ENCODE data around the gene ZMIZ1.
A peak's percentile ranks its signal among the peaks of the same experiment; 100 is the strongest.

ZMIZ1 gene

DNA sequence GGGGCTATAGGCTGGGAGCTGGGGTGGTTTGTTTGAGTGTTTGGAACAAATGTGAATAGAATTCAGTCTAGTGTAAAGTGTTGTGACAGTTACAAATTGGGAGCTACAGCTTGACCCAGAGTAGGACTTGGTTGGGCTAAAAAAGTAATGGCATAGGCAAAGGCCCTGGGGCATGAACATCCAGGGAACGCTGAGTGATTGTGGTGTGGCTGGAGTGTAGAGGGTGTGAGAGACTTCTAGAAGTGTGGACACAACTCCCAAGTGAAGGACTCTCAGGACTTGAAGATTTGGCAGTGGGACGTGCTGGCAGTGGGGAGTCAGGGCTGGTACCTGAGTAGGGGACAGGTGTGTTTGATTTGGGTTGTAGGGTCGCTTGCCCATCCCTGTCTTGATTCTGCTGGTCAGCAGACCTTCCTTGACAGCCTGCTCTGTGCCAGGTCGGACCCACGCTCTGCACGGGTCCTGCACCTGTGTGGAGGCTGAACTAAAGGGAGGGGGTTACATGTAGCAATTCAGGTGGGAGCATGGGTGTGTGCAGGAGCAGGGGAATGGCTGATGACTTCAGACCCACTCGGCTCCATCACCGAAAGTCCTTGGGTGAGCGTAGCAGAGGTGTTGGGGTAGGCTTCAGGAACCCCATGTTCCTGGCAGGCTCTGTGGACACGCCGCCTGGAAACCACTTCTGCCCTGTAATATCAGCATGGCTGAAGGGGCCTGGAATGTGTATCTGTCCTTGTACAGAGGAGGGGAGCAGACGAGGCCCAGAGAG lies 43.3 kb downstream of the ZMIZ1 start:
- Histone ChIP-seq H3K27me3 (no peaks in the 10 kb centered on the region), H3K4me3 (ENCODE audit: low read depth in 1 of 2, low read length in 1 of 2) (no peak overlapping the region), H3K27ac (no peak overlapping the region), H3K36me3 (peaks cover 5% of the 10 kb centered on the region), H3K9me3 (no peaks in the 10 kb centered on the region), H3K4me1 (ENCODE audit: control insufficient read depth in 1 of 2, insufficient read depth in 1 of 2, low read depth in 1 of 2, low read length in 1 of 2) (no peaks in the 10 kb centered on the region)
- TF ChIP-seq, protein P1, sequence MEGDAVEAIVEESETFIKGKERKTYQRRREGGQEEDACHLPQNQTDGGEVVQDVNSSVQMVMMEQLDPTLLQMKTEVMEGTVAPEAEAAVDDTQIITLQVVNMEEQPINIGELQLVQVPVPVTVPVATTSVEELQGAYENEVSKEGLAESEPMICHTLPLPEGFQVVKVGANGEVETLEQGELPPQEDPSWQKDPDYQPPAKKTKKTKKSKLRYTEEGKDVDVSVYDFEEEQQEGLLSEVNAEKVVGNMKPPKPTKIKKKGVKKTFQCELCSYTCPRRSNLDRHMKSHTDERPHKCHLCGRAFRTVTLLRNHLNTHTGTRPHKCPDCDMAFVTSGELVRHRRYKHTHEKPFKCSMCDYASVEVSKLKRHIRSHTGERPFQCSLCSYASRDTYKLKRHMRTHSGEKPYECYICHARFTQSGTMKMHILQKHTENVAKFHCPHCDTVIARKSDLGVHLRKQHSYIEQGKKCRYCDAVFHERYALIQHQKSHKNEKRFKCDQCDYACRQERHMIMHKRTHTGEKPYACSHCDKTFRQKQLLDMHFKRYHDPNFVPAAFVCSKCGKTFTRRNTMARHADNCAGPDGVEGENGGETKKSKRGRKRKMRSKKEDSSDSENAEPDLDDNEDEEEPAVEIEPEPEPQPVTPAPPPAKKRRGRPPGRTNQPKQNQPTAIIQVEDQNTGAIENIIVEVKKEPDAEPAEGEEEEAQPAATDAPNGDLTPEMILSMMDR (IDR thresholded peaks at IDR 0.05) = no peak

DNA sequence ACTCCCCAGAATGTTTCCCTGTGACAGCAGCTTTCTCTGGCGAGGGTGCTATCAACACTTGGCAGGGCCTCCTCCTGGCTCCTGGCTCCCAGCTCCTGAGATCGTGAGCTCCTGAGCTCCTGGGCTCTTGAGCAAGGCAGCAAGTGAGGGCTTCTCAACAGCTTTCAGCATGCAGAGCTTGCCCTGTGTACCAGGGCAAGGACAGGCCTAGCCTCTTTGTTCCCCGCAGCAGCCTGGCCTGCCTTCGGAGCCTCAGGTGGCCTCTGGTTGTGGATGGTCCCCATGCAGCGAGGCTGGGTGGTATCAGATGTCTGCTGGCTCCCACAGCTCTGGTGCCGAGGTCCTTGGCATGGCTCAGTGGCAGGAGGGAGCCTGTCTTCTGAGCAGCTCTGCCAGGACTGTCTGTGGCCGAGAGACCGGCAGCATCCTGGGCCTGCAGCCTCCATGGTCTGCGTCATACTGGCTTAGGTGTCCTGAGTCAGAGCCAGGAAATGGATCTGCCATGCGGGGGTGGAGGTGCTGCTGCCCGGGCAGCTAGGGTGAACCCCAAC lies 44.2 kb downstream of the ZMIZ1 start:
- Histone ChIP-seq H3K36me3 (peaks cover 5% of the 10 kb centered on the region), H3K9me3 (no peaks in the 10 kb centered on the region), H3K4me1 (ENCODE audit: control insufficient read depth in 1 of 2, insufficient read depth in 1 of 2, low read depth in 1 of 2, low read length in 1 of 2) (no peaks in the 10 kb centered on the region), H3K4me3 (ENCODE audit: low read depth in 1 of 2, low read length in 1 of 2) (no peak overlapping the region), H3K27me3 (no peaks in the 10 kb centered on the region), H3K27ac (no peak overlapping the region)
- TF ChIP-seq, protein P1 (IDR thresholded peaks at IDR 0.05) = no peak

GRCh38 chr10:79113827-79114226 lies 45.1 kb downstream of the ZMIZ1 start:
- TF ChIP-seq, protein P1 (IDR thresholded peaks at IDR 0.05) = no peak
- Histone ChIP-seq H3K4me1 (ENCODE audit: control insufficient read depth in 1 of 2, insufficient read depth in 1 of 2, low read depth in 1 of 2, low read length in 1 of 2) (no peaks in the 10 kb centered on the region), H3K27ac (no peak overlapping the region)

DNA sequence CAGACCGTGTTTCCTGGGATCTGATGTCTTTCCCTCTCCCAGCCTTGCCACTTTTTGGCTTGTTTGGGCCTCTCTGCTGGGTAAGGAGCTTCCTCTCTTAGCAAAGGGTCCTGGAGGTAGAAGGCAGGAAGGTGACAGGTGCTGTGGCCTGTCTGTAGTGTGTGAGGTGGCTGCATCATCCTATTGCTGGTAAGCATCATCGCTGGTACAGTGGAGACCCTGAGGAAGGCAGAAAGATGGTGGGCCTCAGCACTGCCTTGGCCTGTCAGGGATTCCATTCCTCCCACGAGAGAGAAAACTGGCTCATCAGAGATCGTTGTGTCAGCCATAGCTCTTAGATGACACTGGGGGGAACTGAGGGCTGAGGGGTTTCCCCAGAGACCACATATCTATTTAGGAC lies 46.5 kb downstream of the ZMIZ1 start:
- Histone ChIP-seq H3K27me3 (no peaks in the 10 kb centered on the region), H3K9me3 (no peaks in the 10 kb centered on the region), H3K4me1 (ENCODE audit: control insufficient read depth in 1 of 2, insufficient read depth in 1 of 2, low read depth in 1 of 2, low read length in 1 of 2) (no peaks in the 10 kb centered on the region), H3K27ac (no peak overlapping the region), H3K36me3 (peaks cover 5% of the 10 kb centered on the region), H3K4me3 (ENCODE audit: low read depth in 1 of 2, low read length in 1 of 2) (no peak overlapping the region)
- TF ChIP-seq, protein P1 (IDR thresholded peaks at IDR 0.05) = no peak

More at GRCh38 chr10:79113827-79114226, 45.1 kb downstream of the ZMIZ1 start:
- Histone ChIP-seq H3K4me3 (ENCODE audit: low read depth in 1 of 2, low read length in 1 of 2) (no peak overlapping the region), H3K9me3 (no peaks in the 10 kb centered on the region), H3K36me3 (peaks cover 5% of the 10 kb centered on the region), H3K27me3 (no peaks in the 10 kb centered on the region)

- no peak overlapping the region for H3K4me3 ChIP-seq (ENCODE audit: low read depth in 1 of 2, low read length in 1 of 2)
- H3K27me3 ChIP-seq = no peaks in the 10 kb centered on the region
- no peaks in the 10 kb centered on the region for H3K4me1 ChIP-seq (ENCODE audit: control insufficient read depth in 1 of 2, insufficient read depth in 1 of 2, low read depth in 1 of 2, low read length in 1 of 2)
- peak overlapping the region; percentile 8 for H3K27ac ChIP-seq
- H3K36me3 ChIP-seq = no peaks in the 10 kb centered on the region
- TF ChIP-seq, protein P1 (IDR thresholded peaks at IDR 0.05) = no peak
- no peaks in the 10 kb centered on the region for H3K9me3 ChIP-seq
These were observed 47.6 kb downstream of the ZMIZ1 start for GRCh38 chr10:79116368-79116767.

All from neutrophil (primary cell).